Measurements from ENCODE around the gene ATOSA.

DNA sequence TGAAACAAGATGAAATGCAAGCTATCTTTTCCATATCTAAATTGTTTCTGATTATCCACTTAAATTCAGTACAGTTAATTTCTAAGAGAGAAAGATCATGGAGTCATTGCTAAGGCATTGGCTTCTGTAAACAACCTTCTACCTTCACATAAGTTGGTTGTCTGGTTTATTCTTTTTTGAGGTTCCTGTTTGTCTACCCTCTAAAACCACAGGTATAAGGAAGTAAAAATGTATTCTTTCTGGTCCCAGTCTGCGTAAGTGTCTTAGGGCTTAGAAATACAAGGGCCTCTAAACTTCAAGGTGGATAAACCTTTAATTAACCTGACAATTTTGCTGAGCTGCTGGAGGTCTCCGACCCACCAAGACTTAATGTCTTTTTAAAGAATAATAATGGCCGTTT lies 3.6 kb upstream of the ATOSA start:
- TF ChIP-seq TAF1 (IDR thresholded peaks at IDR 0.05; ENCODE audit: borderline replicate concordance, insufficient read depth, low read length) (no peak), POLR2AphosphoS5 (IDR thresholded peaks at IDR 0.05; ENCODE audit: low read depth, low read length) (no peak), FOXP2 (optimal IDR thresholded peaks at IDR 0.05; ENCODE audit: borderline replicate concordance, extremely low read depth, extremely low read length, insufficient read depth) (no peak)
- TF ChIP-seq, protein P1, sequence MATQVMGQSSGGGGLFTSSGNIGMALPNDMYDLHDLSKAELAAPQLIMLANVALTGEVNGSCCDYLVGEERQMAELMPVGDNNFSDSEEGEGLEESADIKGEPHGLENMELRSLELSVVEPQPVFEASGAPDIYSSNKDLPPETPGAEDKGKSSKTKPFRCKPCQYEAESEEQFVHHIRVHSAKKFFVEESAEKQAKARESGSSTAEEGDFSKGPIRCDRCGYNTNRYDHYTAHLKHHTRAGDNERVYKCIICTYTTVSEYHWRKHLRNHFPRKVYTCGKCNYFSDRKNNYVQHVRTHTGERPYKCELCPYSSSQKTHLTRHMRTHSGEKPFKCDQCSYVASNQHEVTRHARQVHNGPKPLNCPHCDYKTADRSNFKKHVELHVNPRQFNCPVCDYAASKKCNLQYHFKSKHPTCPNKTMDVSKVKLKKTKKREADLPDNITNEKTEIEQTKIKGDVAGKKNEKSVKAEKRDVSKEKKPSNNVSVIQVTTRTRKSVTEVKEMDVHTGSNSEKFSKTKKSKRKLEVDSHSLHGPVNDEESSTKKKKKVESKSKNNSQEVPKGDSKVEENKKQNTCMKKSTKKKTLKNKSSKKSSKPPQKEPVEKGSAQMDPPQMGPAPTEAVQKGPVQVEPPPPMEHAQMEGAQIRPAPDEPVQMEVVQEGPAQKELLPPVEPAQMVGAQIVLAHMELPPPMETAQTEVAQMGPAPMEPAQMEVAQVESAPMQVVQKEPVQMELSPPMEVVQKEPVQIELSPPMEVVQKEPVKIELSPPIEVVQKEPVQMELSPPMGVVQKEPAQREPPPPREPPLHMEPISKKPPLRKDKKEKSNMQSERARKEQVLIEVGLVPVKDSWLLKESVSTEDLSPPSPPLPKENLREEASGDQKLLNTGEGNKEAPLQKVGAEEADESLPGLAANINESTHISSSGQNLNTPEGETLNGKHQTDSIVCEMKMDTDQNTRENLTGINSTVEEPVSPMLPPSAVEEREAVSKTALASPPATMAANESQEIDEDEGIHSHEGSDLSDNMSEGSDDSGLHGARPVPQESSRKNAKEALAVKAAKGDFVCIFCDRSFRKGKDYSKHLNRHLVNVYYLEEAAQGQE (IDR thresholded peaks at IDR 0.05; ENCODE audit: insufficient read depth in 1 of 2, low read depth in 2 of 2, low read length in 2 of 2), result no peak
